IPS DF 4.7 (cell line): ENCODE results near the gene ANAPC10.
A peak's percentile ranks its signal among the peaks of the same experiment; 100 is the strongest.
"Not testable (repeated sequence)": the region's sequence is repeated elsewhere in the genome, so short reads cannot be mapped to it uniquely, and the experiment has no call there.

Experiments used
- DNase-seq: peaks from one replicate; pipeline ENCODE4 v3.0.0-alpha.2; 2013; ENCODE audit warnings: low spot score; ENCODE audit errors: extremely low read depth

The ANAPC10 gene

DNA sequence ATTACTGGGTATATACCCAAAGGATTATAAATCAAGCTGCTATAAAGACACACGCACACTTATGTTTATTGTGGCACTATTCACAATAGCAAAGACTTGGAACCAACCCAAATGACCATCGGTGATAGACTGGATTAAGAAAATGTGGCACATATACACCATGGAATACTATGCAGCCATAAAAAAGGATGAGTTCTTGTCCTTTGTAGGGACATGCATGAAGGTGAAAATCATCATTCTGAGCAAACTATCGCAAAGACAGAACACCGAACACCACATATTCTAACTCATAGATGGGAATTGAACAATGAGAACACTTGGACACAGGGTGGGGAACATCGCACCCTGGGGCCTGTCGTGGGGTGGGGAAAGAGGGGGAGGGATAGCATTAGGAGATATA, 87.7 kb downstream of the ANAPC10 start:
- DNase-seq: not testable (repeated sequence)

DNA sequence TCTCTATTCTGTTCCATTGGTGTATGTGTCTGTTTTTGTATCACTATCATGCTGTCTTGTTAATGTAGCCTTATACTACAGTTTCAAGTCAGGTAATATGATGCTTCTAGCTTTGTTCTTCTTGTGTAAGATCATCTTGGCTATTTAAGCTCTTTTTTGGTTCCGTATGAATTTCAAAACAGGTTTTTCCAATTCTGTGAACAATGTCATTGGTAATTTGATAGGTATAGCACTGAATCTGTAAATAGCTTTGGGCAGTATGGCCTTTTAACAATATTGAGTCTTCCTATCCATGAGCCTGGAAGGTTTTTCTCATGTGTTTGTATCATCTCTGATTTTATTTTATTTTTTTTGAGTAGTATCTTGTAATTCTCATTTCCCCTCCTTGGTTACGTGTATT, 94.3 kb downstream of the ANAPC10 start:
- DNase-seq: no peak

GRCh38 chr4:145001635-145002034, 96.4 kb downstream of the ANAPC10 start:
- no peak for DNase-seq

GRCh38 chr4:145000656-145001055, 97.3 kb downstream of the ANAPC10 start:
- DNase-seq: not testable (repeated sequence)

DNA sequence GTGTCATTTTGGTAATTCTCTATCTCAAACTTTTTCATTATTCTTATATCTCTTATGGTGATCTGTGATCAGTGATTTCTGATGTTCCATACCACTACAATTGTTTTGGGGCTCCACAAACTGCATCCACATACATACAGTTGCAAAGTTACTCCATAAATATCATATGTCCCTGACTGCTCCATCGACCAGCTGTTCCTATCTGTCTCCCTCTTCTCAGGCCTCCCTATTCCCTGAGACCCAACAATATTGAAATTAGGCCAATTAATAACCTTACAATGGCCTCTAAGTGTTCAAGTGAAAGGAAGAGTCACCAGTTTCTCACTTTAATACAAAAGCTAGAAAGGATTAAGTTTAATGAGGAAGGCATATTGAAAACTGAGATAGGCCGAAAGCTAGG, 108.7 kb downstream of the ANAPC10 start:
- DNase-seq: no peak

- no peak for DNase-seq
Observed at GRCh38 chr4:144985531-144985930, 112.5 kb downstream of the ANAPC10 start.

DNA sequence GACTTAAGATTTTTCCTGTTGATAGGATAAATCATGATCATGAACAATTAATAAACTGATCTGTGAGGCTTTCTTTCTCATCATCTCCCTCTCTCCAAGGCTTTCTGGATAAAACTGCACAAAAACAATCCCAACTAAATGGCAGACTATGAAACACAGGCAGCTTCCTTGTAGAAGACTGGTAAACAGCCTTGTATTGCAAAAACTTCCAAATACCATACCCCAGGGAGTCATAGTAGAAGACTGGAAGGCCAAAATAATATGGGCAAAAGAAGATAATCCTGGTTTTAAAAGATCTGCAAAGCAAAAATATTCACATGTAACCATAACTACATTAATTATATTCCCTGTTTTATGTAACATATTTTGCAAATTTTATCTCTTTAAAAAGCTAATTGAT, 113.0 kb downstream of the ANAPC10 start:
- DNase-seq: no peak

- DNase-seq: no peak
Observed at GRCh38 chr4:144984241-144984640, 113.8 kb downstream of the ANAPC10 start.

DNA sequence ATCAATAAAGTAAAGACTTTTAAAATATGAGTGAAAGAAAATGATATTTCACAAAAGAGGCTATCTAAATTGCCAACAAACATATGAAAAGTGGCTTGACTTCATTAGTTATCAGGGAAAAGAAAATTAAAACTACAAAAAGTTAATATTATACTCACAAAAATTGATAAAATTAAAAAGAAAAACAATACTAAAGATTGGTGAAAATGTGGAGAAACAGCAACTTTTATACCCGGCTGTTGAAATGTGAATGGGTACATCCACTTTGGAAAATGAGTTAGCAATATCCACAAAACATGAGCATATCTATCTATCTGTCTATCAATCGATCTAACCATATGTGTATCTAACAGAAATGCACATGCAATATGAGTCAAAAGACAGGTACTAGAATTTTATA, 122.3 kb downstream of the ANAPC10 start:
- no peak for DNase-seq

GRCh38 chr4:144970597-144970996, 127.4 kb downstream of the ANAPC10 start:
- no peak for DNase-seq

DNA sequence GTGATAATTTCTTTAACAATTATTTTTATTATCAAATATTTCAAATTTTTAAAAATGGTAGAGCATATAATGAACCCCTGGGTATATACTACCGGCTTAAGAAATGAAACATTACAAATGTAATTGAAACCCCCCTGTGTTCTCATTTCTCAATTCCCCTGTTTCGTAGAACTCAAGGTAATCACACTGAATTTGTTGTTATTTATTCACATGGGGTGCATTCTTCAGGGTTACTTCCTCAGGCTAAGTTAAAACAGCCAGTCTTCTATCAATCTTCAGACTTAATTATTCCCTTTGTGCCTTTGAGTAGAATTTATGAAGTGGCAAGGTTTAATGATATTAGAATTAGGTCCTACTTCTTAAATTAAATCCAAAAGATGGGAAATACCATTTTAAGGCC, 128.2 kb downstream of the ANAPC10 start:
- DNase-seq: no peak

DNA sequence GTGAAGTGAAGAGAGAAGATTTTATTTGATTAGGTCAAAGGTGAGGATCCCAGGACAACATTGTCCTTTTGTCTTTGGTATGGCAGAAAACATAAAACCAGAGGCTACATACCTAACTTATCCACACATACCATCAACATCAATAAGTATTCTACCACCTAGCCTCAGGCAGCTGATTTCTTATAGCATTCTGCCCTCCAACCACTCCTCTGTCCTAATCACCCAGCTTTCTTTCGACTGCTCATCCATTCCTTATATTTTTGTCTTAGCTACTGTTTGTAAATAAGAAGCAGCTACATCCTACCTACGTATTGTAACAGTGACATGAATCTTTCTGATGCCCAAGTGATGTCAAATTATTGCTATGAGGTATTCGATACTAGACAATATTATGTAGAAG, 129.4 kb downstream of the ANAPC10 start:
- no peak for DNase-seq

GRCh38 chr4:144967161-144967560, 130.8 kb downstream of the ANAPC10 start:
- DNase-seq: no peak

- no peak for DNase-seq
Observed at GRCh38 chr4:144962300-144962699, 135.7 kb downstream of the ANAPC10 start.

DNA sequence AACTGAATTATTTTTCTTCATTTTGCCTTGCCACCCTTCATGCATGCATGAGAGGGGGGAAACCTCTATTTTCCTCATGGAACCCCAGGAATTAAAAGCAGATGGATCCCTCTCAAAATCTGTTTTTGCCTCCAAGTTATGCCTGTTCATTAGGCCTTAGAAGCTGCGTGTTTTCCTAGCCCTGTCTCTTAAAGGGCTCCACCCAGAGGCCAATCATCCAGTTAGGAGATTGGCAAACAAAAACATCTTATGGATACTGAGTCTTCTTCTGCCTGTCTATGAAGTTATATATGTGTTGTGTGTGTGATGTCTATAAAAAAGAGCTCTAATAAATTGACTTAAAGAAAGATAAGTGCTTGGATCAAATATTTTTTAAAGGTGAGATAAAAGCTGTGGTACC, 142.9 kb downstream of the ANAPC10 start:
- no peak for DNase-seq

DNA sequence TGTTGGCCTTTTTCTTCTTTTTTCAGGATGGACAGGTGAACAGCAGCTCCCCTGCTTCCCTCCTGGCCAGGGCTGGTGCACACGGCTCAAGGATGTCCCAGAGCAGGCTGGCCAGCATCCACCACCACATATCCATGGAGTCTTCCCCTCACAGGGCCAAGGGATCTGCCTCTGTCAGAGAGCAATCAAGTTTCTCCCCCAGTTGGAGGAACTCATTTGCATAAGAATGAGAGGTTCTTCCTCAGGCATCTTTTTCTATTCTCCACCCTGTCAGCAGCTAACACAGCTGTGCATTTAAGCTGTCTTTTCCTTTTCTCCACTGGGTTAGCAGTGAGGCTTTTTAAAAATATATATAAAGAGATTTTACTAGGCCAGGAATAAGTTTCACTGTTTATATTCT, 143.8 kb downstream of the ANAPC10 start:
- DNase-seq: peak; percentile 64

DNA sequence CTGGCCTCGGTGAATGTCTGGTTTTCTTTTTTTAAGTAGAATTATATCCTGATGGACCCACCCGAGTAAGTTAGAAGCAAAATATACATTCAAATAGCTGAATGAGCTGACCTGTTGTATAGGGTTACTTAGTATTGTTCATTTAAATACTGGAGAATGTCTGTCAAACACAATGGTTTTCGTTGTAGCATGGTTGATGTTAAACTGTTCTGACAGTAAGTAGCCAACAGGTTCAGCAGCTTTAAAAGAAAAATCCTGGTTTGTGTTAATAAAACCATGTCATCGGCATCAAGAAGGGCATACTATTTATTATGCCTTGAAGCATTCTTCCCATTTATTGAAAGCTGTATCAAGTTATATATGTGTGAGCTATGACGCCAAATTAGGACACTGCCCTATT, 149.6 kb downstream of the ANAPC10 start:
- DNase-seq: no peak

DNA sequence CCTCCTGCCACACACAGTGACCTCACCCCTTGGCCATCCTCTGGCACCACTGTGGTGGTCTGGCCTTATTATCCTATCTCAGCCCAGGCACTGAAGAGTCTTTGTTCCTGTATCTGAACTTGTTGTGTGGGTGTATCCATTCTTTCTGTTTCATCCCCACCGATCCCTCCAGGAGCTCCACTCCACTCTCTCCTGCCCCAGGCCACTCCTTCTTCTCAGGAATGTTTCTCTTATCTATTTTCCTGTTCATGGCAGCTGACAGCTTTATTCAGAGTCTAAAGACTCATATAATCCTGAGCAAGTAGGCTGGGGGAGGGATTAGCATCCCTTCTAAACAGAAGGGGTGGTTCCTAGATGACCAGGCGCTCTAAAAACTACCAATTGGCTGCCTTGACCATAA, 150.0 kb downstream of the ANAPC10 start:
- no peak for DNase-seq
